Esophagus muscularis mucosa (tissue), 3 donors: ENCODE data around the gene SLC1A4.

Experiments
- CTCF ChIP-seq, 3 experiments: fragments of 200-600 bp in 2 of 3; fragments of 450-650 bp in 1 of 3; sonication (generic) in 2 of 3; IDR thresholded peaks; one replicate each; pipeline ENCODE4 v1.5.1; 2017 to 2019; ENCODE audit warnings: antibody characterized with exemption in 3 of 3, mild to moderate bottlenecking in 2 of 3, moderate library complexity in 1 of 3
- EP300 ChIP-seq: sonication (generic); formaldehyde crosslinking; IDR thresholded peaks from one replicate; pipeline ENCODE4 v1.6.1; 2017; ENCODE audit warnings: antibody characterized with exemption

GRCh38 chr2:65049010-65049639, 59.9 kb downstream of the SLC1A4 start:
- TF ChIP-seq CTCF (IDR thresholded peaks at IDR 0.05) (no peak), EP300 (no peak)
